ENCODE data around the gene ABI2. TPM values are rescaled to one million over a fixed set of nuclear protein-coding genes. Genes with fewer than 3 reads are reported as not detected.
"Not testable (repeated sequence)": the region's sequence is repeated elsewhere in the genome, so short reads cannot be mapped to it uniquely, and the experiment has no call there.

Gene ABI2
- total RNA-seq, 2 donors from 2014 or later, result 40.1 to 48.9 TPM

DNA sequence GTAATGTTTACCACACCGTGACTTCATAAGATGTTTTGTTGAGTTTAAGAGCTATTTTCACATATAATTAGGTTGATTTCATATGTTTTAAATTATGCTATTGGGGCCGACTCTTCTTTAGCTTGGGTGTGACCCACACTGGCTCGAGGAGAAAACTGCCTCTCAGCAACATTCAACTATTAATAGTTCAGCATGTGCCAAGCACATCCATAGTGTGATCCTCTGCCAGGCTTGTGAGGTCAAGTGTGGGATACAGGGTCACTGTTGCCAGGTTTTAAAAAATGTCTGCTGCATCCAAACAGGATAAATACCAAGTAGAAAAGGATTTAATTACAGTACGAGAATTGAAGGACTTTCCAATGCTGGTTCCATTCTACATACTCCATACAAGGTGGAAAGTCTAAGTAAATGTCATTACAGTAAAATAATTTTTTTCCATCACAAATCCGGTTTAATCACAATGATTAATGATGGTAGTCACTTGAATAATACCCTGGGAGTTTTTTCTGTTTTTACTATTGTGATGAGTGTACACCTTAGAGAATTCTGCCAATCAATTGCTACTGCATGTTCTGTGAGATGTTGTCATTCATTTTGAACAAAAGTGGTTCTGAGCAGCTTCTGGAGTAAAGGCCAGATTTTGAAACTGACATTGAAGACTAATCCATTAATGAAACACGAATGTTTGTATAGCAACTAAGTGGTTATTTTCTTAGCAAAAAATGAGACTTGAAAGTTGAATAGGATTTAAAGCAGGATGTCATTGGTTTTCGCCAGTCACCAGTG, 84.5 kb downstream of the ABI2 start:
- DNase-seq (no peak), ATAC-seq (replicated peaks in 1 of 2) (no peak)
- no peaks in the 10 kb centered on the region for H3K9me3 Mint-ChIP-seq
- H3K27ac Mint-ChIP-seq, result no peak overlapping the region
- H3K4me1 Mint-ChIP-seq (ENCODE audit: low read depth), result no peaks in the 10 kb centered on the region
- H3K36me3 Mint-ChIP-seq (ENCODE audit: insufficient read depth in 2 of 2), result peaks cover 3 to 14% of the 10 kb centered on the region in 2 donors
- H3K27me3 Mint-ChIP-seq (ENCODE audit: low read depth), result no peaks in the 10 kb centered on the region
- no peak overlapping the region for H3K4me3 Mint-ChIP-seq

DNA sequence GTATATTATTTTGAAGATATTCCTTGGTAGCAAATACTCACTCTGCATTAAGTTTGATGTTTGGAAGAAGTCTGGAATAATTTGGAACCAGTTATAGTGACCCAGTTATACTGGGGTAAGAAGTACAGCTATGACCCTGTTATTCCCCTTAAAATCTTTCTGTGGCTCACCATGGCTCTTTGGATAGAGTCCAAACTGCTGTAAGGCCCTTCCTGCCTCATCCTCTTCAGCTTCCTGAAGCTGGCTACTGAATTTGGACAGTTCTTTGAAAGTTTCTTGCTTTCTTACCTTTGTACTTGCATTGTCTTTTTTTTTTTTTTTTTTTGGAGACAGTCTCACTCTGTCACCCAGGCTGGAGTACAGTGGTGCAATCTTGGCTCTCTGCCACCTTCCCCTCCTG, 85.6 kb downstream of the ABI2 start:
- Mint-ChIP-seq H3K4me3 (no peak overlapping the region), H3K27ac (no peak overlapping the region), H3K27me3 (ENCODE audit: low read depth) (no peaks in the 10 kb centered on the region), H3K9me3 (peaks cover 0 to 2% of the 10 kb centered on the region in 2 donors), H3K36me3 (ENCODE audit: insufficient read depth in 2 of 2) (peaks cover 6 to 21% of the 10 kb centered on the region in 2 donors), H3K4me1 (ENCODE audit: low read depth) (no peaks in the 10 kb centered on the region)
- ATAC-seq (replicated peaks in 1 of 2) (no peak), DNase-seq (no peak)

DNA sequence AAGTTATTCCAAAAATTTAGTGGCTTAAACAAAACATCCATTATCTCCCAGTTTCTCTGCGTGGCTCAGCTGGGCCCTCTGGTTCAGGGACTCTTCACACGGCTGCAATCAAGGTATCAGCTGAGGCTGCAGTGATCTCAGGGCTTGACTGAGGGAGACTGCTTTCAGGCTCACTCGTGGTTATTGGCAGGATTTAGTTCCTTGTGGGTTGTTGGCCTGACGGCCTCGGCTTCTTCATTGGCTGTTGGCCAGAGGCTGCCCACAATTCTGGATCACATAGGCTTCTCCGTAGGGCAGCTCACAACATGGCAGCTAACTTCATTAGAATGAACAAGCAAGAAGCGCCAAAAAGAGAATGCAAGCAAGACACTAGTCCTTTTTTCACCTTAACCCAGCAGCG, 90.1 kb downstream of the ABI2 start:
- H3K27ac Mint-ChIP-seq, result no peak overlapping the region
- no peaks in the 10 kb centered on the region for H3K4me1 Mint-ChIP-seq (ENCODE audit: low read depth)
- DNase-seq (no peak), ATAC-seq (replicated peaks in 1 of 2) (no peak)
- H3K36me3 Mint-ChIP-seq (ENCODE audit: insufficient read depth in 2 of 2), result peaks cover 6 to 23% of the 10 kb centered on the region in 2 donors
- no peak overlapping the region for H3K4me3 Mint-ChIP-seq
- peaks cover 0 to 2% of the 10 kb centered on the region in 2 donors for H3K9me3 Mint-ChIP-seq
- H3K27me3 Mint-ChIP-seq (ENCODE audit: low read depth), result no peaks in the 10 kb centered on the region

DNA sequence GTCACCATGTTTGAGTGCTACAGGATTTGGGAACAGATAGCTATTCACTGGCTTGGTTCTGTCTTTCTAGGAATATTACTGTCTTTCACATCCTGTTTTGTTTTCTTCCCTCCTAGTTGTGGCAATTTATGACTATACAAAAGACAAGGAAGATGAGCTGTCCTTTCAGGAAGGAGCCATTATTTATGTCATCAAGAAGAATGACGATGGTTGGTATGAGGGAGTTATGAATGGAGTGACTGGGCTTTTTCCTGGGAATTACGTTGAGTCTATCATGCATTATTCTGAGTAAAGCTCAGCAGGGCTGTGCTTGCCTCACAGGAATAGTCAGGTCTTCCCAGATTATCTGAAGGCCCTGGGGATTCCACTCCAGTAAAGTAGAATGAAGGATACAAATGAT, 98.9 kb downstream of the ABI2 start:
- Mint-ChIP-seq H3K27ac (no peak overlapping the region), H3K4me3 (no peak overlapping the region), H3K36me3 (ENCODE audit: insufficient read depth in 2 of 2) (peaks cover 0 to 2% of the 10 kb centered on the region in 2 donors), H3K4me1 (ENCODE audit: low read depth) (no peaks in the 10 kb centered on the region), H3K9me3 (no peaks in the 10 kb centered on the region), H3K27me3 (ENCODE audit: low read depth) (no peaks in the 10 kb centered on the region)
- DNase-seq (no peak), ATAC-seq (replicated peaks in 1 of 2) (no peak)

DNA sequence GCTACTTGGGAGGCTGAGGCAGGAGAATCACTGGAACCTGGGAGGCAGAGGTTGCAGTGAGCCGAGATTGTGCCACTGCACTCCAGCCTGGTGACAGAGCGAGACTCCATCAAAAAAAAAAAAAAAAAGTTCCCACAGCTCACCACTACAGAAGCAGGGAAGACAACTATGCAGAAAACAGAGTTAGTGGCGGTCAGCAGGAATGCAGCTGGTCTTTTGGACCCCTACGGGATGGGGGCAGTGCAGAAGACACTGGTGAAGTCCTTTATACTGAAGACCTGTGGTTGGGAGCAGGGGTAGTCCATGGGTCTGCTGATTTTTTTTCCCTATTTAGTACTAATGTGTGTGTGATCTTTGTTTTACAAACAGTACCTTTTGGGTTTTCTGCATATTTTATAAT, 101.4 kb downstream of the ABI2 start:
- DNase-seq; H3K4me1 Mint-ChIP-seq (ENCODE audit: low read depth); H3K27ac Mint-ChIP-seq; H3K27me3 Mint-ChIP-seq (ENCODE audit: low read depth); H3K36me3 Mint-ChIP-seq (ENCODE audit: insufficient read depth in 2 of 2); H3K4me3 Mint-ChIP-seq; H3K9me3 Mint-ChIP-seq; ATAC-seq (replicated peaks in 1 of 2): not testable (repeated sequence)

DNA sequence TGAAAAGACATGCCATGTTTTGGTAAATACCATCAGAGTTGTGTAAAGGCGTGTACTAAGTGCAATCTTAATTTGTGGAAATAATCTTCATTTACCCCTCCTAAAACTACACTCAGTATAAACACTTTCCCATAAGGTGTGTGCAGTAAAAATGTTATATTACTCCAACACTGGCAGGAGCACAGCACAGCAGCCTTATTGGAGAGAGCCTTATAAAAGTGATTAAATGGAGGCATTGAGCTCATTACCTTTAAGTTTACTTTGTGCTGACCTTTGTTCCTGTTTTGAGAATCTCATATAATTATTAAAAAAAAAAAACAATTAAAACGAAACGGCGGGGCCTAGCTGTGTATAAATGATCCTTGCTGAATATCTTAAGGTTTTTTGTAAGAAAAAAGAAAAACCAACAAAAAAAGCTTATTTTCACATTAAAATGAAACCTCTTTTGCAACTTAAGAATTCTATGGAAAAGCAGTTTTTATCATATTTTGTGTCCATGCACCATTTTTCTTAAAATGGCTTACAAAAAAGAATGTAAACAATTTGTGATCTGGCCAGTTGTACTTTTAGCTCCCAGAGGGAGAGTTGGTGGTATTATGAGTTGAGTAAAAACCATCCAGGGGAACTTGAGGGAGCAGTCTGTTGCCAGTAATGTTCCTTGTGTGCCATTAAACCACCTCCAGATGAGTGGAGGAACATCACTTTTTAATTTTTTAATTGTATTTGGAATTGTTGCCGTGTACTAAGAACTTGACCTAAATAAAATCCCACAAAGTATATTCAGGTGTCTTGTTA, 103.4 kb downstream of the ABI2 start:
- DNase-seq, result no peak
- Mint-ChIP-seq H3K36me3 (ENCODE audit: insufficient read depth in 2 of 2) (peaks cover 0 to 2% of the 10 kb centered on the region in 2 donors), H3K27ac (no peak overlapping the region), H3K9me3 (no peaks in the 10 kb centered on the region), H3K4me1 (ENCODE audit: low read depth) (no peaks in the 10 kb centered on the region), H3K27me3 (ENCODE audit: low read depth) (no peaks in the 10 kb centered on the region), H3K4me3 (no peak overlapping the region)
- no peak for ATAC-seq (replicated peaks in 1 of 2)

DNA sequence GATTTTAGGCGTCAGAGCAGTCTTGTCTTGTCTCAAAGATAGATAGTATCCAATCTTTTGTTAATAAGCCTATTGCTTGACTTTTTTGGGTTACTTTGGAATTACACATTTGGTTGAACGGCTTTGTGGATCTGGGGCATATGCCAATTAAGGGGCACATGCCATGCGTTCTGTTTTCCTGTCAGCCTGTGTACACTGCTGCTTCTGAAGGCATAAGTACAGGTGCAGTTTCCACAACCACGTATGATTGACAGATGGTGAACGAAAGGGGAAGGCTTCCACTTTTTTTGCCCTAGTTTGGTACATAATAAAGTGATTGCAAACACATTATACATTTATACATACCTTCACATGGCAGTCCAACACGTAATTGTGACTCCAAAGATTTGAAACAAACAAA, 104.6 kb downstream of the ABI2 start:
- no peak for ATAC-seq (replicated peaks in 1 of 2)
- no peaks in the 10 kb centered on the region for H3K9me3 Mint-ChIP-seq
- H3K4me3 Mint-ChIP-seq, result no peak overlapping the region
- no peak overlapping the region for H3K27ac Mint-ChIP-seq
- H3K4me1 Mint-ChIP-seq (ENCODE audit: low read depth), result no peaks in the 10 kb centered on the region
- peaks cover 0 to 2% of the 10 kb centered on the region in 2 donors for H3K36me3 Mint-ChIP-seq (ENCODE audit: insufficient read depth in 2 of 2)
- no peak for DNase-seq
- H3K27me3 Mint-ChIP-seq (ENCODE audit: low read depth), result no peaks in the 10 kb centered on the region

DNA sequence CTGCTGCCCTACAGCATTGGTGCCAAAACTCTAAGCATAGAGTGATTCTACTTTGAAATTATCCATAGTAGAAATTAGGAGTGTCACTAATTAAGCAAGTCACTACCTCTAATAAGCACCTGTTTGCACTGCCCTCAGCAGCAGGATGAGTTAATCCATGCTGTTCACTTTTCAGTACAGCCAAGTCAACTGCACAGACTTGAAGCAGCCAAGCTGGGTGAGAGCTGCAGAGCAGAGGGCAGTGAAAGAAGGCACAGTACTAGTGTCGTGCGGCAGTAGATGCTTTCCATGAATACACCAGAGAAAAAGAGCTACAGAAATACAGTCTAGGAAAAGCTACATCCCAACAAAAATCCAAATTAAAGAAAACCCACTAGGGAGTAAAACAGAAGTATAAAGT, 108.3 kb downstream of the ABI2 start:
- no peak overlapping the region for H3K27ac Mint-ChIP-seq
- DNase-seq, result no peak
- H3K4me3 Mint-ChIP-seq, result no peak overlapping the region

DNA sequence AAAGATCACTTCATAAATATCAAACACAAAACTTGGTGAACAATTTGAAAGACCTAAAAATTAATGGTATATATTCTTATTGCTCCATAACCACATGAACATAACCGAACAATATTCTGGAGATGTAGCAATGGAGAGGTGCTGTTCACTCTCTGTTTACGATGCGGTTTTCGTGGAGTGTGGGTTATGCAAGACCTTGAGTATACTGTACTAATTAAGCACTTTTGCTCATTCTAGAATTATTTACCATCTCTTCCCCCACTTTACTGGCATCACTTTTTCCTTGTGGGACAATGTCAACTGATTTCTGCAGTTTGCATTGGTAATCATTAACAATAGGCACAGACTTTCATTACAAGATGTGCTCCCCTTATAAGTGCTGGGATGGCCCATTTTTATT, 109.3 kb downstream of the ABI2 start:
- no peak for DNase-seq
- Mint-ChIP-seq H3K27ac (no peak overlapping the region), H3K9me3 (no peaks in the 10 kb centered on the region), H3K27me3 (ENCODE audit: low read depth) (no peaks in the 10 kb centered on the region), H3K4me1 (ENCODE audit: low read depth) (no peaks in the 10 kb centered on the region), H3K36me3 (ENCODE audit: insufficient read depth in 2 of 2) (no peaks in the 10 kb centered on the region), H3K4me3 (no peak overlapping the region)
- ATAC-seq (replicated peaks in 1 of 2), result no peak

More for the DNA sequence above, 108.3 kb downstream of the ABI2 start:
- no peak for ATAC-seq (replicated peaks in 1 of 2)
- H3K27me3 Mint-ChIP-seq (ENCODE audit: low read depth), result no peaks in the 10 kb centered on the region
- H3K4me1 Mint-ChIP-seq (ENCODE audit: low read depth), result no peaks in the 10 kb centered on the region
- no peaks in the 10 kb centered on the region for H3K9me3 Mint-ChIP-seq
- H3K36me3 Mint-ChIP-seq (ENCODE audit: insufficient read depth in 2 of 2), result no peaks in the 10 kb centered on the region

DNA sequence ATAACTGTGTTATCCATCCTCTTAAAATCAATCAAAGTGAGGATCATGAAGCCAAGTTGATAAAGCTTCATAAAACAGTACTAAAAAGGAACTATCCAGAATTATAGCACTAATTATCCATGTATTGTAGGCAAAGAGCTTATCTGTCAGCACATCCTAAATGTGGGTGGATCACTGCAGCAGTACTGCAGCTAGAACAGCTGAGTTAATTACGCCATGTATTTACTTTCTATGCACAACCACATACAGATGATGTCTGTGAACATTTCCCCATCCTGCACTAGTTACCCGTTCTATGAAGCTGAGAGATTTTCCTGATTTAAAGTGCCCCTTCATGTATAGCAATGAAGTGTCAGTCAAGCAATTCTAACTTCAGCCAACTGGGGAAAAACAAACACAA, 110.3 kb downstream of the ABI2 start:
- Mint-ChIP-seq H3K4me3 (no peak overlapping the region), H3K36me3 (ENCODE audit: insufficient read depth in 2 of 2) (no peaks in the 10 kb centered on the region), H3K27ac (no peak overlapping the region), H3K9me3 (no peaks in the 10 kb centered on the region), H3K4me1 (ENCODE audit: low read depth) (no peaks in the 10 kb centered on the region), H3K27me3 (ENCODE audit: low read depth) (no peaks in the 10 kb centered on the region)
- DNase-seq (no peak), ATAC-seq (replicated peaks in 1 of 2) (no peak)

DNA sequence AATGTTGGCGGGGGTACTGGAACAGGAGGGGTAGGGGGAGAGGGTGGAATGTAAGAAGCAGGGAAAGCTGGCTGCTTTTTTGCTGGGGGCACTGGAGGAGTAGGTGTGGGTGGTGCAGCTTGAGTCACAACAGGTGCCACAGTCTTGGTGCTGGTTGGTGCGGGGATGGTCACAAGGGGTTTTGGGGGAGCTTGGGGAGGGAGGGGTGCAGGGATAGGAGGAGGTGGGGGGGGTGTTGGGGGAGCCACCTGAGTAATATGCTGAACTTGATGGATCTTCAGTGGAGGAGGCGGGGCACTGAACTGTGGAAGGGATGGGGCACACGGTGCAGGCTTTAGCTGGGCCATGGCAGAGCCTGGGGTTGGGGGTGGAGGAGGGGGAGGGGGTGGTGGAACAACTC, 112.5 kb downstream of the ABI2 start:
- H3K4me1 Mint-ChIP-seq (ENCODE audit: low read depth), result no peaks in the 10 kb centered on the region
- H3K27me3 Mint-ChIP-seq (ENCODE audit: low read depth), result no peaks in the 10 kb centered on the region
- H3K4me3 Mint-ChIP-seq, result no peak overlapping the region
- no peaks in the 10 kb centered on the region for H3K36me3 Mint-ChIP-seq (ENCODE audit: insufficient read depth in 2 of 2)
- H3K9me3 Mint-ChIP-seq, result no peaks in the 10 kb centered on the region
- no peak for DNase-seq
- ATAC-seq (replicated peaks in 1 of 2), result no peak
- no peak overlapping the region for H3K27ac Mint-ChIP-seq

DNA sequence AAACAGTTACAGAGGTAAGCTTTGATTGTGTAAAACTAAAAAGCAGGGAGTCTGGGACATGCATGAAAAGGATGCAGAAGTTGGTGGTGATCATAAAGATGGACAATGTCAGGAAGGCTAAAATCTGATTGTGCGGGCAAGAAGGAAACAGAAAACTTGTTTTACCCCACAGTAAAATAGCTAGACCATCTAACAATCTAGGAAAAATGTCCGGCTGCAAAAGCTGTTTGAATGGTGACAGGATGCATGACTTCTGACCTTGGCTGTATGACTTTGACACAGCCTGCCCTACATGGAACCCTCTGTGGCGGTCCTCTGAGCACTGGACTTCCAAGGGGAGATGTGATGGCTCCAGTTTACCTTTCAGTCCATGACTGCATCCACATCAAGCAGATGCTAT, 113.3 kb downstream of the ABI2 start:
- DNase-seq (no peak), ATAC-seq (replicated peaks in 1 of 2) (no peak)
- no peak overlapping the region for H3K4me3 Mint-ChIP-seq
- no peak overlapping the region for H3K27ac Mint-ChIP-seq
- H3K36me3 Mint-ChIP-seq (ENCODE audit: insufficient read depth in 2 of 2), result no peaks in the 10 kb centered on the region
- H3K27me3 Mint-ChIP-seq (ENCODE audit: low read depth), result no peaks in the 10 kb centered on the region
- no peaks in the 10 kb centered on the region for H3K9me3 Mint-ChIP-seq
- peaks cover 7% of the 10 kb centered on the region for H3K4me1 Mint-ChIP-seq (ENCODE audit: low read depth)

DNA sequence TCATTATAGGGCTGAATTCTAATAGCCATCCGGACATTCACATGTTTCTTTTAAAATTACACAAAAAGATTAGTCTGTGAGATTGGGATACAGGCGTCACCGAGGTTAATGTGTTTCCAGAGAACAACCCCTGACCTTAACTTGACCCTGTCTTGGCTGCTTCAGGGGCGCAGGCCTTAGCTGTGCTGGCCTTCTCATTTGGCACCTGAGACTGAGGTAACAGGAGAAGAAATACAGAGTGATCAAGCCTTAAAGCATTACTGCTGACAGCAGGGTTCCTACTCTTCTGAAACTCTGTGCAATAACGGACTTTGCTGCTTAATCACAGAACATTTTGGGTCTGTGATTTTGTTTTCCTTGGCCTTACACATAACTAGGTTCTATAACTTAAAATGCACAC, 114.3 kb downstream of the ABI2 start:
- Mint-ChIP-seq H3K36me3 (ENCODE audit: insufficient read depth in 2 of 2) (no peaks in the 10 kb centered on the region), H3K9me3 (no peaks in the 10 kb centered on the region), H3K4me1 (ENCODE audit: low read depth) (peaks cover 10% of the 10 kb centered on the region), H3K4me3 (no peak overlapping the region), H3K27ac (no peak overlapping the region), H3K27me3 (ENCODE audit: low read depth) (no peaks in the 10 kb centered on the region)
- ATAC-seq (replicated peaks in 1 of 2), result no peak
- no peak for DNase-seq
